NCI-H146 treated with DMSO at 0.1 percent for 48 hours (cell line): ENCODE measurements around the gene STK17A.
"Not testable (repeated sequence)": the region's sequence is repeated elsewhere in the genome, so short reads cannot be mapped to it uniquely, and the experiment has no call there.

Experiments used
- DNase-seq: peaks from one replicate; lab custom pipeline; 2025; ENCODE audit not compliant: unreplicated experiment; lab: John Stamatoyannopoulos, UW

STK17A gene

DNA sequence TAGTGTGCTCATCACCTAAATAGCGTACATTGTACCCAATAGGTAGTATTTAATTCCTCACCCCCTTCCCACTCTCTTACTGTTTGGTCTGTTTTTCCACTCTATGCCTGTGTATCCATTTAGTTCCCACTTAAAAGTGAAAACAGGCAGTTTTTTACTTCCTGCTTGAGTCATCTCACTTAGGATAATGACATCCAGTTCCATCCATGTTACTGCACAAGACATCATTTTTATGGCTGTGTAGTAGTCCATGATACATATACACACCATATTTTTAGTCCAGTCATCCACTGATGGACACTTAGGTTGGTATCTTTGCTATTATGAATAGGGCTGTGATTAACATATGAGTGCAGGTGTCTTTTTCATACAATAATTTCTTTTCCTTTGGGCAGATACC, 10.1 kb downstream of the STK17A start:
- DNase-seq = no peak

DNA sequence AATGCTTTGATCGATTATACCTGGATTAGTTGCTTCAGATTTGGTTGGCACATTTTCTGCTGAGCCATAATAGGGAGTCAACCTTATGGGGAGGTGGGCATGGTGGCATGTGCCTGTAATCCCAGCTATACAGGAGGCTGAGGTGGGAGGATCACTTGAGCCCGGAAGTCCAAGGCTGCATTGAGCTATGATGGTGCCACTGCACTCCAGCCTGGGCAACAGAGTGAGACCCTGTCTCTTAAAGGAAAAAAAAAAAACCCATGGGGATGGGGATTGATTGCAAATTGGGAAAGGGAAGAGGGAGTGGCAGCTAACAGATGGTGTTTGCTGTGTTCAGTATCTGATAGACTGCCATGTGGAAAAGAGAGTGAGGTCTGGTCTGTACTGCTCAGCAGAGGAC, 11.1 kb downstream of the STK17A start:
- DNase-seq = no peak

DNA sequence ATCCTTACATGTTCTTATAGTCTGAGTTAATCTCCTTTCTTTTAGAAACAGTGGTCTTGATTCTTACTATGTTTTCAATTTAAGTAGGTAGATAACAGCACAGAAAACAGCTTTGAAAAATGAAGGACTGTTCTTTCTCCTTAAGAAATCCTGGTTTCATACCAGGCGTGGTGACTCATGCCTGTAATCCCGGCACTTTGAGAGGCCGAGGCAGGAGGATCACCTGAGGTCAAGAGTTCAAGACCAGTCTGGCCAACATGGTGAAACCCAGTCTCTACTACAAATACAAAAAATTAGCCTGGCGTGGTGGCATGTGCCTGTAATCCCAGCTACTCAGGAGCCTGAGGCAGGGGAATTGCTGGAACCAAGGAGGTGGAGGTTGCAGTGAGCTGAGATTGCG, 13.5 kb downstream of the STK17A start:
- not testable (repeated sequence) for DNase-seq

DNA sequence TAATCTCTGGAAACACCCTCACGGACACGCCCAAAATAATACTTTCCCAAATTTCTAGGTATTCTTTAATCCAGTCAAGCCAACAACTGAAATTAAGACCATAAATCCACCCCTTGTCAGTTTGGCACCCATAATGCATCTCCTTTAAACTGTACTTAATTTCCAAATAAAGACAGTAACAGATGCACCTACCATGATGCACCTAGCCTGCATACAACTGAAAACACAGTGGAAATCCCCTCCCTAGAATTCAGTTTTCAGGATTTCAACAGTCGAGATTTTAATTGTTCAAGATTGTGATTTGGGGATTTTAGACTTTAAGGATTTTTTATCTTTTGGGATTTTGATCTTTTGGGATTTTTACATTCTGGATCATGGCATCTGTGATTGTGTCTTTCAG, 17.1 kb downstream of the STK17A start:
- DNase-seq = no peak

DNA sequence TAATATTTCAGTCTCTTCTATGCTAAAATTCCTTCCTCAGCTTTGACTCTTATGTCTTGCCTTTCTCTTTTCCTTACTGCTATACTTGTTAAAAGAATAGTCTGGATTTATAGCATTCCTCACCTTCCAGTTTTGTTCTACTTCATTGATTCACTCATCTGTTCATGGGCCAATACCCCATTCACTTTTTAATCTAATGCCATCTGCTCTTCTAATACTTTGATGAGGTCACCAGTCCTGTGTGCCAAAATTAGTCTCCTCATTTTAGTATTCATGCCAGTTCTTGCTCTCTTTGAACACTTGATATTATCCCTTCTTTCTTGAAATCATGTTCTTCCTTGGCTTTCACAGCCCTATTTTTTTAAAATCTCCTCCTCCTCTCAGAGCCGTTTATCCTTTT, 19.3 kb downstream of the STK17A start:
- DNase-seq = no peak

DNA sequence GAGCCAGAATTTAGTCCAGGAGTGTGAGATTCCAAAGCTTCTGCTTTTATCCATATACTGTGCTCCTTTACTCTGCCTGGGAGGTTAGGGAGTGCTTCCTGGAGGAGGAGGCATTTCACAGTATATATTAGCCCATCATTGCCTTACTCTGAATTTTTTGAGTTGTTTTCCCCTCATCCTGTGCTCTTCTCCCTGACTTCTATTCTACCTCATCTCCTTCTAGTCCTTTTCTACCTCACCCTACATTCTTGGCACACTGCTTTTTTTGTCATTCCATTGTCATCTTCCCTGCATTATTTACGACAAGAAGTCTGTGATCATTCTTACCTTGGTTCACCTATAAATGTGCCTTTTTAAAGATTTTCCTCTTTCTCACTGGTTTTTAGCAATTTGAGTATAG, 21.3 kb downstream of the STK17A start:
- no peak for DNase-seq

DNA sequence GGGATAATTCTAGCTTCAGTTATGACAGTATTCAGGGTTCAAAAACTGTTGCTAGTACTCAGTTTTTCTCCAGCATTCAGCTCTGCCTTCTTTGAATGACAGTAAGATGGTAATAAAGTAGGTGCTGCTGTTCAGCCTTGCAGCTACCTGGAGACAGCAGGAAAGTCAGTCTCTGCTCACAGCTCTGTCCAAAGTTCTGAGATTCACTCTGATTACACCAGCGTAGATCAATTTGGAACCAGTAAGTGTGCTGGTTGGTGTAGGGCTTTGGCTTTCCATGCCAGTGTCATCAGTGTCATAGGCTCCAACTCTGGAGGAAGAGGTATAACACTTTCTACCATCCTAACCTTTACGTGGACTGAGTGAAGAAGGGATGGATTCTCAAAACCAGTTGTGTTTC, 26.2 kb downstream of the STK17A start:
- DNase-seq = no peak

DNA sequence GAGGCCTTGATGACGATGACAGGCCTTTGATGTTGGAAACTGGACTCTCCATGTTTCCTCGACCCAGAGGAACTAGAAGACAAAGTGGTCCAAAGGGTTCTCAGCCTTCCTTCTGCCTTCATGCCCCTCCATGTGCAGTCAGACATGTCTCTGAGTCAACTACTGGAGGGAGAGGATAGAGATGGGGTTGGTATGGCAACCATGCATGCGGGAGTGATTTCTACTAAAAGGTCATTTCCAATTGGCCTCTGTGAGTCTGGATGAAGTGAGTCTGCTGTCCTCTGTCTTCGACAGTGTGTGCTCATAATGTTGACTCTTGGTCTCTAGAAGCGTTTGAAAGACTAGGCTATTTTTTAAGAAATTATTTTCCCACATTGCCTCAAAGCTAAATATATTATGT, 29.2 kb downstream of the STK17A start:
- DNase-seq = no peak

DNA sequence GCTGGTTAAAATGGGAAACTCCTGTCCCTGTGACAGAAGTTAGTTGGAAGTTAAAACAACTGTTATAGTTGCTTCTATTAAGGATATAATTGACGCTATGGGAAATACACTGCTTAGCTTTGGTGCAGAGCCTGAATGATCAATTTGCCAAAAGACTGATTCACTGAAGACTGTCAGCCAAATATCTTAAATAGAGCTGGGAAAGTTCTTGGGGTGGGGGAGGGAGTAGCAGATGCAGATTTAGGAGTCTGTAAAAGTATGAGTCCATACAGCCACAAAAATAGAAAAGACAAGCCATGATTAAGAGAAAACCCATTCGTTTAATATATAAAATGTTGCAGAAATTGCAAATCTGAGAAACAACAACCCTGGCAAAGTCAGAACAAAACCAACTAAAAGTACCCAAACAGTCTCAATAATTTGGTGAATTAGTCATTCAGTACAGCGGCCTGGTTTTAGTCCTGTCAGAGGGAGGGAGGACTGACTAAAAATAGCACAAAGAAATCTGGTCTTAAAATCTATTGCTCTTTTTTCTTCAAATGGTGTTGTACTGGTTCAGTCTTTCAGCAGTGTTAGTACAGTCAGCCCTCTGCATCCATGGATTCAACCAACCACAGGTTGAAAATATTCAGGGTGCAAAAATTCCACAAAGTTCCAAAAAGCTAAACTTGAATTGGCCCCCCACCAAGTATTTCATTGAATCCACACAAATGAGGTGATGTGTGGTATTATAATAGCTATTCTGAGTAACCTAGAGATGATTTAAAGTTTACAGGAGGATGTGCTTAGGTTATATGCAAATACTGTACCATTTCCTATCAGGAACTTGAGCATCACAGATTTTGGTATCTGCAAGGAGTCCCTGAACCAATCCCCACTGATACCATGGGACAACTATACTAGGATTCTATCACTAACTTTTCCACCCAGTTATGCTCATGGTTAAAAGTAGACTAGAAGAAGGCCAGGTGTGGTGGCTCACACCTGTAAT, 30.0 kb downstream of the STK17A start:
- DNase-seq = no peak

DNA sequence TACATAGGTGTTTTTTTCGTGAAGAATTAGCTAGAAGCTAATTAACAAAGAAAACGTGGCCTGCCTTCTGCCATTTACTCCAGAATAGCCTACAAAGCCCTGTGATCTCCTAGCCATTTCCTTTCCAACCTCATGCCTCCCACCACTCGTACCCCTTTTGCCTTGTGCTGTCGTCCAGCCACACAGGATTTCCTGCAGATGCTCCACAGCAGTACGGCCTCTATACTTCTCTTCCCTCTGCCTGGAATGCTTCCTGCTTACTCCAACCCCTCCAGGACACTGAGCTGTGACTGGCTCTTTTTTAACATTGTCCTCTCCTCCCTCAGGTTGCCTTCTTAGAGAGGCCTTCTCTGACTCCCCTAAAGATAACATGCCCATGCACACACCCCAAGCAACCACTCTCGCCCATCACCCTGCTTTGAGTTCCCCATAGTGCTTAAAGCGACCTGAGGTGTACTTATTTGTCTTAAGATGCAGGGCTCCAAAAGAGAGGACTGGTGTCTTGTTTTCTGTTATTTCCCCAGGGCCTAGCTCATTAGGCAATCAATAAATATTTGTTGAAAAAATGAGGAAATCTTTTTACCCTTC, 32.7 kb downstream of the STK17A start:
- DNase-seq = no peak

DNA sequence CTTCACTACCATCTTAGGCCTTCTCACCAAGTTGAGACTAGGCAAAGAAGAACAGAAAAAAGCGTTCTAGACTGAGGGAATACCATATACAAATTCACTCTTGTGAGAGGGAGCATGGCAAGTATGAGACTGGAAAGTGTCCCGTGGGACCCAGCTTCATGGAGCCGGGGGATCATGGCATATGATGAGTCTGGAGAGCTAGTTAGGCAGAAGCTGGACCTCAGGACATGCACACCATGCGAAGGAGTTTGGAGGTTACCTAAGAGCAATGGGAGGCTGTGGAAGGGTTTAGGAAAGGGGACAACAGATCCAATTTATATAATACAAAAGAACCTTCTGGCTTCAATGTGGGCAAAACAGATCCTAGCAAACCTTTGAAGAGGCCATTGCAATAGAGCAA, 34.1 kb downstream of the STK17A start:
- DNase-seq = no peak

DNA sequence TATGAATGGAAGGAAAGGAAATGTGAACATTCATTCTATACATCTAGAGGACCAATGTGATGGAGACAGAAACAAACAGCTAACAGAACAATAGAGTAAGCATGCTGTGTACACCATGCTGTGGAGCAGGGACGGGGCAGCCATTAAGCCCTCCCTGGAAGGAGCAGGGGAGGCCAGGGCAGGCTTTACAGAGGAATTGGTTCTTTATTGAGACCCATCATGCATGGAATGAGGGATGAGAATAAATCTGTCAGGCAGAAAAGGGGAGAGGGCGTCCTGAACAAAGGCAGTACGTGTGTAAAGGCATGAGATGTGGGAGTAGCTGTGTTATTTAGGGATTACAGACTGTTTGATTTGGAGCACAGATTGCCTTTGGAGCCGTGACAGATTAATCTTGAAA, 35.2 kb downstream of the STK17A start:
- no peak for DNase-seq

DNA sequence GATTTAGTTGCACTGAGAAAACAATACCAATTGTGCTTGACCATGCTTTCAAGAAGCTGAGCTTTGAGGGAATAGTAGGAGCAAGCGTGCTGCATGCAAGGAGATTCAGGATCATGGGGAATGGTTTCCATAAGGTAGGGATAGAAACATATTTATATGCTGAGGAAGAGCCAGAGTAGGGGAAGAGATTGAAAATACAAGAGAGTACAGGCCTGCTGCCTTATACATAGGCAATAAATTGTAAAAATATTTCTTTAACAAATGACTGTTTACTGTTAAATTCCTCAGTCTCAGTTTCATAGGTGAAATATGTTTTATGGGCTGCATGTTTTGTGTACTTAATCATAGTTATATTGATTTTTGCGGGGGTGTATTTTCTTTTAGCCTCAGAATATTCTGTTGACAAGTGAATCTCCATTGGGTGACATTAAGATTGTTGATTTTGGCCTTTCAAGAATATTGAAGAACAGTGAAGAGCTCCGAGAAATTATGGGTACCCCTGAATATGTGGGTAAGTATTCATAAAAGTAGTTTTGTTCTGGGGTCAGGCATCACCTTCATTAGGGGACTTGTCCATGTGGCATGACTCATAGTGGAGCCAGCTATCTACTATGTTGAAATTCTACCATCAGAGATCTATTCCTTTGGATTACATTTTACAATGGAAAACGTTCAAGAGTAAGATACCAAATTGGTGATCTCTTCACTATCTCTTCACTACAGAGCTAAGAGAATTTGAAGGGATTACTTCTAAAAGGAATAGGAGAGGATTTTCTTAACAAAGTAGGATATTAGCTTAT, 36.5 kb downstream of the STK17A start:
- DNase-seq = no peak

DNA sequence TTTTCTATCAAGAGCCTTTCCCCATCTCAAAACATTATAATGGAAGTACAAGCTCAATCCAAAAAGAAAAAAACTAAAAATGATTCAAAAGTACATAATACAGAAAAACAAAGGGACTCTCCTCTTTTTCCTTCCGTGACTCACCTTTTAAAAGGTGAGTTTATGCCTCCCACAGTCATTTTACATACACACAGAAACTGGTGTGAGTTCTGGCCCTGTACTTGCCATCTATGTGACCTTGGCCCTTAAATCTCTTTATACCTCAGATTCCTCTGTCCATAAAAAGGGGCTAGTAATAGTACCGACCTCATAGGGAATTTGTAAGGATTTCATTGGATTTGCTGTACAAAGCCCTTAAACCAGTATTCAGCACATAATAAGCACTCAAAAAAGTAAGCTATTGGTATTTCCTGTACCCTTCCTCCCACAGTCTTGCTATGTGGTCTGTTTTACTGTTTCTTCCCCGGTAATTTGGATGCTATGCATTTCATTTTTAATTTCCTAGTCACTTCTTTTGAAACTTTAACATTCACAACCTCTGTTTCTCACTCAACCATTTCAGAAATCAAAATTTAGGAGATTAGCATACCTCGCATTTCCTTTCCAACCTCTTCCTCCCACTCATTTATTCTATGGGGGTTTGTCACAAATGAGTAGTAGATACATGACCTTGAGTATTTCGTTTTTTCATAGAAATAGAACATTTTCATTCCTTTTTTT, 39.0 kb downstream of the STK17A start:
- no peak for DNase-seq

DNA sequence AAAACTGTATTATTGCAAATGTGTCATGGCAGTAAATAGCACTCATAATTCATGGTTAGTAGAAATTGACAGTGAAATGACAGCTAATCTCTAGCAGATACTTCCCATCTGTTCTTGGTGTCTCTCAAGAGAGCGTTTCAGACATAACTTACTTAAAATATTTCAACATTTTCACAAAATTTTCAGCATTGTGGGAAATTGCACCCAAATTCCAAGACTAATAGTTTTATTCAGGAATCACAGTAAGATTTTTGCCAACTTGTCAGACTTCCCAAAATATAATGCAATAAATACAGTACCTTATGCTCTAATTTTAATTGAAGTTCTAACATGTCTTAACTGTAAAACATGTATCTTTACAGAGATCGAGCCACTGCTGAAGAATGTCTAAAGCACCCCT, 41.2 kb downstream of the STK17A start:
- no peak for DNase-seq

DNA sequence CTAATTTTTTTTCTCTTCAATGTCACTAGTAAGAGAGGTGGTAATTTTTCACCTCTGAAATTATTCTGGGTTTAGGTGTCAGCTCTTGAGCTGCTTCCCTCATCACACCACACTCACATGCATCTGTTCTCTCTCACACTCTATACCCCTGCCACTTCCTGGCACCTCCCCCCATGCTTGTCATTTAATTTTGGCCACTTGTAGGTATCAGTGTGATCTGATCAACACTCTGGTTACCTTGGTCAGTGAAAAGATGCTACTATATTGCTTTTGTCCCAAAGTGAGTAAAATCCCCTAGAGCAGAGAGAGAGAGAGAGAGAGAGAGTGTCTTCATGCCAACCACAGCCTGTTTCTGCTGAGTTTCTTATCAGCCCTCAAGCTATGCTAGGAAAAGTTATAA, 42.5 kb downstream of the STK17A start:
- DNase-seq = no peak

DNA sequence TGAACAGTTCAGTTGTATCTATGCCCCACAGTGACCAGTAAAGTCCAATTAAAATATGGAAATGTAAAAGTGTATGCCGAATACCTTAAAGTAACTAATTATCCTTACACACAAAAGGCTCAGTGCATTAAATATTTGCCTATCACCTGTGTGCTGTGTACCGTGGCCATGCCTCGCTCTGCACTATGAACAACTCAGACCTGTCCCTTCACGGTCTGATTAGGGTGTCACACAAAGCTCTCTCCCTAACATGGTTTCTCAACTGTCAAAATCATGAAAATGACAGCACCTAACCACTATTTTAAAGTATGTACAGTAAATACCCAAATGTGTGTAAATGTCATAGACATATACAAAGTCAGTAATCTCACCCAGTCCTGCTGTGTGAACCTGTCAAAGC, 43.1 kb downstream of the STK17A start:
- DNase-seq = no peak

DNA sequence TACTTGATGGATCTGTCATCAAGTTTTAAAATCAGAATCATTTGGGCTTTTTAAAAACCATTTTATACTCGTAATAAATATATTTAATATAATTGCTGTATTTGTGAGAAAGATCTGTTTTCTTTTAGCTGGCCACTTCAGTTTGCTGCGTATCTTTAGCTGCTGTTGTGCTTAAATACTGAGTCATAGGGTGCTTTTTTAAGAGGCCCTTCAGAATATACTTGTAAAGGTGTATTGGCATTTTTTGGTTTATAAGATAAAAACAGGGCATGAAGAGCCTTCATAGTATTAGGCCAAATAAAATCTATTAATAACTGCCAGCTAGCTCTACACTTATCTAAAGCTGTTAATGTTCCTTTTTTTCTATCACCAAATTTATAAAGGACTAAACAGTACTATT, 43.8 kb downstream of the STK17A start:
- DNase-seq = no peak

DNA sequence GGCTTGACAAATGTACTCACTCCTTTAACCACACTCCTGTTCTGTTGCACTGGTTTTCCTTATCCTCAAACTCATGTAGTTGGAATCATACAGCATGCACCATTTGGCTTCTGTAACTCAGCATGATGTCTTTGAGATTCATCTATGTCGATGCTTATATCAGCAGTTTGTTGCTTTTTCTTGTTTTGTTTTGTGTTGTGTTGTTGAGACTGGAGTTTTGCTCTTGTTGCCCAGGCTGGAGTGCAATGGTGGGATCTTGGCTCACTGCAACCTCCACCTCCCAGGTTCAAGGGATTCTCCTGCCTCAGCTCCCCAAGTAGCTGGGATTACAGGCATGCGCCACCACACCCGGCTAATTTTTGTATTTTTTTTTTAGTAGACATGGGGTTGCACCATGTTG, 44.9 kb downstream of the STK17A start:
- DNase-seq = not testable (repeated sequence)

DNA sequence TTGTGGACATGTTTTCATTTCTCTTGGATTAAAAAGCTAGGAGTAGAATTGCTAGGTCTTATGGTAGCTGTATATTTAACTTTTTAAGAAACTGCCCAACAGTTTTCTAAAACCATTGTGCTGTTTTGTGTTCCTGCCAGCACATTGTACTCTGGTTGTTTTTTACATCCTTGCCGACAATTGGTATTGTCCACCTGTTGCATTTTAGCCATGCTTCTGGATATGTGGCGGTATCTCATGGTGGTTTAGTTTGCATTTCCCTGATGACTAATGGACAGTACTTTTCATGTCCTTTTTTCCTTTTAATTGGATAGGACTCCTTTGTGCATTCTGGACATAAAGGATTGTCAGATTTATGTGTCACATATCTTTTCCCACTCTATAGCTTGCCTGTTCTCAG, 45.5 kb downstream of the STK17A start:
- DNase-seq = no peak

DNA sequence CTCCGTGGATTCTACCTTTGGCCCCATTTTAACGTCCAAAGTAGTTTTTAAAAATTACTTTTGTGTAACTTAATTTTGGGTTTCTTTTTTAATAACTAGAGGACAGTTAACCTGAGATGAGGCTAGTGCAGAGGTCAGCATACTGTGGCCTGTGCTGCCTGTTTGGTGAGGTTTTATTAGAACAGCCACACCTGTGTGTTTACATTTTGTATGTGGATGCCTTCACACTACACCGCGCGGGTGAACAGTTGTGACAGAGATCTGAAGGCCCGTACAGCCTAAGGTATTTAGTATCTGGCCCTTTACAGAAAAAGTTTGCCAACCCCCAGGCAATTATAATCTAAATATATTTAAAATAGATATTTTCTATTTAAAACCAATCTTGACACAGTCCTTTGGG, 46.9 kb downstream of the STK17A start:
- DNase-seq = no peak
